H1 (cell line): ENCODE data around the gene GBA2. TPM values are rescaled to one million over a fixed set of nuclear protein-coding genes. Genes with fewer than 3 reads are reported as not detected.
A peak's percentile ranks its signal among the peaks of the same experiment; 100 is the strongest.

ENCODE experiments used
- CTCF ChIA-PET: fragments of 300-600 bp; sonication (Branson Sonifier 250); formaldehyde crosslinking; loops from one replicate; lab custom pipeline; 2021; ENCODE audit not compliant: partially characterized antibody; lab: Charles Lee
- POLR2A ChIA-PET: fragments of 300-600 bp; sonication (Branson Sonifier 250); formaldehyde crosslinking; loops from one replicate; lab custom pipeline; 2021; ENCODE audit warnings: inconsistent platforms; ENCODE audit not compliant: partially characterized antibody; lab: Charles Lee
- DNase-seq, 2 experiments: peaks; one replicate each; pipeline versions ENCODE4 v3.0.0 to v3.0.0-alpha.2; 2010 to 2022; ENCODE audit warnings: low spot score in 2 of 2, low read depth in 1 of 2, mixed read lengths in 1 of 2
- FAIRE-seq: peaks from 2 replicates; lab custom pipeline; 2011; peaks lifted over from hg19 to GRCh38; lab: Jason Lieb, UNC
- H2AFZ ChIP-seq: 2 replicates; pipeline ENCODE4 v1.8.1; 2012; ENCODE audit warnings: low read length, inconsistent platforms
- H2AK5ac ChIP-seq: 2 replicates; pipeline ENCODE4 v1.6.1; 2013; ENCODE audit warnings: low read depth, low read length
- H2BK120ac ChIP-seq: replicated peaks from 2 replicates; pipeline ENCODE3; 2013; ENCODE audit warnings: low read depth, low read length, inconsistent platforms
- H2BK12ac ChIP-seq: 2 replicates; pipeline ENCODE4 v1.6.1; 2013; ENCODE audit warnings: low read depth, low read length
- H2BK15ac ChIP-seq: 2 replicates; pipeline ENCODE4 v1.6.1; 2013; ENCODE audit warnings: low read length
- H2BK20ac ChIP-seq: 2 replicates; pipeline ENCODE4 v1.6.1; 2013; ENCODE audit warnings: low read length
- H2BK5ac ChIP-seq: 2 replicates; pipeline ENCODE4 v1.6.1; 2013; ENCODE audit warnings: low read depth, low read length
- H3K14ac ChIP-seq: 2 replicates; pipeline ENCODE4 v1.6.1; 2013; ENCODE audit warnings: inconsistent platforms; ENCODE audit not compliant: insufficient read length
- H3K18ac ChIP-seq: 2 replicates; pipeline ENCODE4 v1.6.1; 2013; ENCODE audit warnings: low read length; ENCODE audit errors: extremely low read depth
- H3K23ac ChIP-seq: 2 replicates; pipeline ENCODE4 v1.6.1; 2013; ENCODE audit warnings: inconsistent platforms; ENCODE audit not compliant: insufficient read length
- H3K23me2 ChIP-seq: 2 replicates; pipeline ENCODE4 v1.6.1; 2013; ENCODE audit warnings: low read depth, low read length
- H3K27ac ChIP-seq: 2 replicates; pipeline ENCODE4 v1.6.1; 2011; ENCODE audit warnings: low read depth, low read length, inconsistent platforms
- H3K27me3 ChIP-seq, 4 experiments: replicated peaks in 1 of 4; 1 replicate in 1 of 4; 2 replicates in 3 of 4; pipeline versions ENCODE4 v1.6.1 to v1.8.1; 2011 to 2013; ENCODE audit warnings: low read length in 3 of 4, mild to moderate bottlenecking in 3 of 4, inconsistent platforms in 2 of 4, mixed read lengths in 2 of 4, moderate library complexity in 1 of 4; ENCODE audit not compliant: control insufficient read depth in 3 of 4, insufficient read depth in 3 of 4; ENCODE audit errors: extremely low read depth in 1 of 4
- H3K36me3 ChIP-seq, 4 experiments: 2 replicates each; pipeline versions ENCODE4 v1.6.1 to v1.8.1; 2011 to 2013; ENCODE audit warnings: mild to moderate bottlenecking in 4 of 4, low read length in 3 of 4, moderate library complexity in 2 of 4, control low read depth in 1 of 4, inconsistent platforms in 1 of 4; ENCODE audit not compliant: insufficient read depth in 4 of 4, control insufficient read depth in 2 of 4
- H3K4ac ChIP-seq: replicated peaks from 2 replicates; pipeline ENCODE3; 2013; ENCODE audit warnings: low read length, low read depth, mixed read lengths, inconsistent platforms; ENCODE audit not compliant: insufficient read length
- H3K4me1 ChIP-seq, 4 experiments: replicated peaks in 1 of 4; 1 replicate in 1 of 4; 2 replicates in 3 of 4; pipeline versions ENCODE4 v1.6.1 to v1.8.1; 2011 to 2013; ENCODE audit warnings: low read length in 3 of 4, inconsistent platforms in 2 of 4, mixed read lengths in 1 of 4; ENCODE audit not compliant: insufficient read depth in 4 of 4, control insufficient read depth in 3 of 4
- H3K4me2 ChIP-seq, 2 experiments: 2 replicates each; pipeline versions ENCODE4 v1.6.1 to v1.8.1; 2011 to 2013; ENCODE audit warnings: low read depth in 2 of 2, low read length in 2 of 2, control low read depth in 1 of 2, inconsistent platforms in 1 of 2, mild to moderate bottlenecking in 1 of 2; ENCODE audit not compliant: insufficient read depth in 1 of 2
- H3K4me3 ChIP-seq, 4 experiments: fragments of 200-600, 300-600 bp in 1 of 4; sonication (generic), shearing (Covaris generic), sonication (Bioruptor Twin) in 1 of 4; 2 replicates each; pipeline versions ENCODE4 v1.5.1 to v1.8.1; 2011 to 2016; ENCODE audit warnings: low read length in 4 of 4, low read depth in 3 of 4, control low read depth in 2 of 4, inconsistent platforms in 2 of 4, mild to moderate bottlenecking in 2 of 4, mixed read lengths in 1 of 4, moderate library complexity in 1 of 4; ENCODE audit not compliant: insufficient read depth in 2 of 4; ENCODE audit errors: extremely low read depth in 1 of 4
- H3K56ac ChIP-seq: replicated peaks from 2 replicates; pipeline ENCODE3; 2013; ENCODE audit warnings: low read depth, mild to moderate bottlenecking, mixed read lengths, low read length, inconsistent platforms; ENCODE audit not compliant: insufficient read length
- H3K79me1 ChIP-seq: 2 replicates; pipeline ENCODE4 v1.6.1; 2013; ENCODE audit warnings: low read depth, low read length, control low read depth
- H3K79me2 ChIP-seq, 2 experiments: 2 replicates each; pipeline versions ENCODE4 v1.6.1 to v1.8.1; 2012 to 2013; ENCODE audit warnings: low read length in 2 of 2, mild to moderate bottlenecking in 2 of 2, inconsistent platforms in 1 of 2; ENCODE audit not compliant: insufficient read depth in 2 of 2, control insufficient read depth in 1 of 2
- H3K9ac ChIP-seq, 4 experiments: replicated peaks in 1 of 4; 1 replicate in 1 of 4; 2 replicates in 3 of 4; pipeline versions ENCODE4 v1.6.1 to v1.8.1; 2011 to 2013; ENCODE audit warnings: low read depth in 3 of 4, low read length in 3 of 4, control low read depth in 2 of 4, mild to moderate bottlenecking in 2 of 4, moderate library complexity in 2 of 4, inconsistent platforms in 1 of 4; ENCODE audit errors: extremely low read depth in 1 of 4
- H3K9me3 ChIP-seq, 2 experiments: 2 replicates each; pipeline versions ENCODE4 v1.6.1 to v1.8.1; 2012 to 2013; ENCODE audit warnings: mild to moderate bottlenecking in 2 of 2, moderate library complexity in 2 of 2, control low read depth in 1 of 2, inconsistent platforms in 1 of 2, low read depth in 1 of 2, low read length in 1 of 2, mixed read lengths in 1 of 2; ENCODE audit not compliant: insufficient read depth in 2 of 2
- H4K20me1 ChIP-seq, 2 experiments: replicated peaks in 1 of 2; 2 replicates each; pipeline versions ENCODE3 to v1.8.1; 2011 to 2013; ENCODE audit warnings: inconsistent platforms in 2 of 2, low read length in 2 of 2, mild to moderate bottlenecking in 1 of 2; ENCODE audit not compliant: insufficient read depth in 2 of 2, control insufficient read depth in 1 of 2
- H4K5ac ChIP-seq: 2 replicates; pipeline ENCODE4 v1.6.1; 2013; ENCODE audit warnings: low read length, low read depth, mixed read lengths, inconsistent platforms; ENCODE audit not compliant: insufficient read length
- H4K8ac ChIP-seq: 2 replicates; pipeline ENCODE4 v1.8.0; 2013; ENCODE audit warnings: mild to moderate bottlenecking, moderate library complexity, low read length, inconsistent platforms; ENCODE audit not compliant: insufficient read depth; ENCODE audit errors: extremely low read depth
- H4K91ac ChIP-seq: replicated peaks from 2 replicates; pipeline ENCODE3; 2013; ENCODE audit warnings: low read length, mixed read lengths, inconsistent platforms; ENCODE audit not compliant: insufficient read length
- KDM5A ChIP-seq: fragments of 200-600 bp; IDR thresholded peaks from 2 replicates; pipeline ENCODE4 v1.7.1; 2012; ENCODE audit warnings: mild to moderate bottlenecking, low read length, inconsistent platforms, mixed read lengths
- RAD21 ChIP-seq, 2 experiments: IDR thresholded peaks in 1 of 2; conservative IDR thresholded peaks in 1 of 2; 2 replicates each; pipeline ENCODE4 v1.6.1; 2011; ENCODE audit warnings: low read depth in 2 of 2, low read length in 2 of 2, improper control_type of control experiment in 1 of 2, inconsistent platforms in 1 of 2, mild to moderate bottlenecking in 1 of 2, moderate library complexity in 1 of 2
- RNF2 ChIP-seq: fragments of 200-900, 300-1000 bp; sonication (generic); IDR thresholded peaks from 2 replicates; pipeline ENCODE4 v1.7.1; 2016; ENCODE audit warnings: borderline replicate concordance, low read depth, mild to moderate bottlenecking, antibody characterized with exemption, low read length; ENCODE audit not compliant: poor library complexity, severe bottlenecking; ENCODE audit errors: missing control alignments
- SIRT6 ChIP-seq: IDR thresholded peaks from one replicate; pipeline ENCODE4 v1.7.1; 2012; ENCODE audit warnings: low read length, inconsistent platforms
- WGBS, 2 experiments: shearing (Covaris generic) in 1 of 2; methylation state at CpG; one replicate each; pipeline versions ENCODE4 v1.1.6 to v1.1.7; 2013 to 2015; ENCODE audit warnings: low lambda C conversion rate in 2 of 2, mixed read lengths in 2 of 2, inconsistent platforms in 1 of 2, low coverage in 1 of 2, missing lambda C conversion rate in 1 of 2; ENCODE audit not compliant: insufficient replicate concordance in 2 of 2, insufficient coverage in 1 of 2, insufficient read length in 1 of 2; ENCODE audit errors: extremely low coverage in 1 of 2, missing lambda C conversion rate in 1 of 2; 5-methylcytosine and 5-hydroxymethylcytosine counted together
- polyA plus RNA-seq, 7 experiments: library from polyadenylated mRNA; depleted of rRNA in 3 of 7; stranded (reverse) in 5 of 7; unstranded in 2 of 7; fragments of >200 nt in 5 of 7; fragments of 200-250 nt in 2 of 7; gene quantifications; 1 replicate in 5 of 7; 2 replicates in 1 of 7; 4 replicates in 1 of 7; pipeline versions ENCODE4 v1.2.1 to v1.2.3, GENCODE V29; 2011 to 2013; ENCODE audit warnings: missing spikeins in 2 of 7, mixed read lengths in 2 of 7
- total RNA-seq: library from RNA; stranded (reverse); fragmentation: NEBNext Ultra II Directional; extraction: Animal tissue kit (Norgen Biotek cat#: 25700); gene quantifications from 2 replicates; pipeline ENCODE4 v1.2.1, GENCODE V29; 2021
- TF ChIP-seq, protein P1 (sequence below), 3 experiments: IDR thresholded peaks; 1 replicate in 2 of 3; 2 replicates in 1 of 3; pipeline versions ENCODE4 v1.5.1 to v1.6.1; 2011; ENCODE audit warnings: low read length in 3 of 3, mild to moderate bottlenecking in 3 of 3, inconsistent platforms in 2 of 3, low read depth in 1 of 3, moderate library complexity in 1 of 3; ENCODE audit not compliant: insufficient read depth in 1 of 3; ENCODE audit errors: control extremely low read depth in 1 of 3

Gene GBA2
- total and polyA plus RNA-seq, 2 of the 8 experiments (the other 6 are each of a cell fraction or from before 2014, with no cell fraction given): 64.2 to 71.9 TPM

DNA sequence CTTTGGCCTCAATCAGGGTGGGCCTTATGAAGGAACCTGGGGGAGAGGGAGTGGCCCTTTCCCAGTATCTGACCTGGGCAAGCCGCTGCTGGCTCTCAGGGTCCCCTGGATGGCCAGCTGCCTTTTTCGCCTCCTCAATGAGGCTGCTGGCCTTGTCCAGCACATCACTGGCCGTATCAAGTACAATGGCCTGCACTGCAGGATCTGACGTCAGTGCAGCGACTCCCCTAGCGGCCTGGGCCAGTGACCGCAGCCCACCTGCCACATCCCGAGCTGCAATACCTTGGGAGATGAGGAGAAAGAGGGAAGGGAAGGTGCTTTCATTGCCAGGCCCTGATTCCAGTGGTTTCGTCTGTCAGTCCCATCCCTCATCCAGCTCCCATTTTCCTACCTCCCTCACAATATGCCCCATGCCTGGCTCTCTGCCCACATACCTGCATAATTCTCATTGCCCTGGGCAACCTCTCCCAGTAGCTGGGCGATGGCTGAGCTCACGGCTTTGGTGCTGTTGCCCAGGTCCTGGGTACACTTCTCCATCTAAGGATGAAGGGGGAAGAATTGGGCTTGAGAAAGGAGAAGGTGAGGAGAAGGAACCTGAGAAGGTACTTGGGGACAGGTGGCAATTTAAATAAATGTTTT lies 36.1 kb downstream of the GBA2 start:
- Histone ChIP-seq H2BK12ac (no peak overlapping the region), H2AK5ac (no peak overlapping the region), H3K36me3 (peaks cover 31 to 84% (median 60%) of the 10 kb centered on the region in 4 experiments; a peak in 7 of 8 replicates), H3K4me3 (no peak overlapping the region), H2BK5ac (no peak overlapping the region), H2BK15ac (no peak overlapping the region), H3K79me2 (no peaks in the 10 kb centered on the region), H3K14ac (no peak overlapping the region), H3K27me3 (no peaks in the 10 kb centered on the region), H3K56ac (no peak overlapping the region), H3K9me3 (no peaks in the 10 kb centered on the region), H3K18ac (no peak overlapping the region), H3K9ac (no peak overlapping the region), H2BK120ac (no peak overlapping the region), H3K27ac (no peak overlapping the region), H3K79me1 (peaks cover 3% of the 10 kb centered on the region; the same call in 1 of the 2 replicates), H4K20me1 (peaks cover 0 to 5% of the 10 kb centered on the region in 2 experiments), H2AFZ (no peak overlapping the region), H4K8ac (no peak overlapping the region), H3K4ac (no peak overlapping the region), H4K5ac (no peak overlapping the region), H4K91ac (no peak overlapping the region), H3K4me1 (no peaks in the 10 kb centered on the region), H3K4me2 (no peak overlapping the region), H2BK20ac (no peak overlapping the region), H3K23ac (no peak overlapping the region), H3K23me2 (no peaks in the 10 kb centered on the region)
- 86% methylated on average over 11 of the region's 11 CpGs; no CpG with 5 or more reads in 1 of the 2 experiments for WGBS, 2 experiments
- ChIA-PET POLR2A (interaction anchor here (0.7 to 10.5 kb wide), 8 partner anchors 8 to 43 kb away, joined by 3 to 51 read pairs (median 3); no protein-coding TSS in a partner anchor), CTCF (interaction anchor here (0.5 to 13.8 kb wide), 15 partner anchors 9 to 208 kb away, joined by 3 to 199 read pairs (median 5); partner anchors contain the start of genes ARHGEF39, CCDC107, CREB3 and RMRP)
- TF ChIP-seq, protein P1, sequence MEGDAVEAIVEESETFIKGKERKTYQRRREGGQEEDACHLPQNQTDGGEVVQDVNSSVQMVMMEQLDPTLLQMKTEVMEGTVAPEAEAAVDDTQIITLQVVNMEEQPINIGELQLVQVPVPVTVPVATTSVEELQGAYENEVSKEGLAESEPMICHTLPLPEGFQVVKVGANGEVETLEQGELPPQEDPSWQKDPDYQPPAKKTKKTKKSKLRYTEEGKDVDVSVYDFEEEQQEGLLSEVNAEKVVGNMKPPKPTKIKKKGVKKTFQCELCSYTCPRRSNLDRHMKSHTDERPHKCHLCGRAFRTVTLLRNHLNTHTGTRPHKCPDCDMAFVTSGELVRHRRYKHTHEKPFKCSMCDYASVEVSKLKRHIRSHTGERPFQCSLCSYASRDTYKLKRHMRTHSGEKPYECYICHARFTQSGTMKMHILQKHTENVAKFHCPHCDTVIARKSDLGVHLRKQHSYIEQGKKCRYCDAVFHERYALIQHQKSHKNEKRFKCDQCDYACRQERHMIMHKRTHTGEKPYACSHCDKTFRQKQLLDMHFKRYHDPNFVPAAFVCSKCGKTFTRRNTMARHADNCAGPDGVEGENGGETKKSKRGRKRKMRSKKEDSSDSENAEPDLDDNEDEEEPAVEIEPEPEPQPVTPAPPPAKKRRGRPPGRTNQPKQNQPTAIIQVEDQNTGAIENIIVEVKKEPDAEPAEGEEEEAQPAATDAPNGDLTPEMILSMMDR (IDR thresholded peaks at IDR 0.05; ENCODE audit: control extremely low read depth in 1 of 3, insufficient read depth in 1 of 3, low read depth in 1 of 3, low read length in 3 of 3): peak in 2 of 3 experiments; percentile 39 to 45; a peak in 3 of 4 replicates
- TF ChIP-seq SIRT6 (no peak), KDM5A (no peak), RNF2 (no peak), RAD21 (IDR thresholded peaks at IDR 0.05 in 1 of 2, conservative IDR thresholded peaks at IDR 0.05 in 1 of 2; ENCODE audit: low read depth in 2 of 2, low read length in 2 of 2) (peak; percentile 21 to 22; a peak in 2 of 4 replicates)
- no peak for FAIRE-seq
- no peak for DNase-seq
